CD14-positive monocyte (primary cell): ENCODE results near the gene PPP2R2C. TPM values are rescaled to one million over a fixed set of nuclear protein-coding genes. Genes with fewer than 3 reads are reported as not detected.

Source experiments
- DNase-seq, 3 donors: peaks; one replicate each; pipeline ENCODE4 v3.0.0-alpha.2; 2011 to 2022
- H2AFZ ChIP-seq: 2 replicates; pipeline ENCODE4 v1.6.0; 2012; ENCODE audit warnings: mild to moderate bottlenecking, low read depth, low read length, inconsistent platforms; ENCODE audit not compliant: insufficient read depth, poor library complexity, severe bottlenecking
- H3K27ac ChIP-seq, 2 donors: 1 replicate in 1 of 2; 2 replicates in 1 of 2; pipeline ENCODE4 v1.5.1; 2012 to 2013; ENCODE audit warnings: low read length in 2 of 2, control low read depth in 1 of 2, inconsistent platforms in 1 of 2, low read depth in 1 of 2, mild to moderate bottlenecking in 1 of 2
- H3K27me3 ChIP-seq, 2 donors: one replicate each; pipeline versions ENCODE4 v1.6.0 to v1.6.1; 2011 to 2013; ENCODE audit warnings: low read length in 2 of 2; ENCODE audit not compliant: control insufficient read depth in 2 of 2, insufficient read depth in 2 of 2
- H3K36me3 ChIP-seq, 2 donors: replicated peaks in 1 of 2; 1 replicate in 1 of 2; 2 replicates in 1 of 2; pipeline versions ENCODE4 v1.5.1 to v1.6.1; 2012 to 2013; ENCODE audit warnings: low read length in 2 of 2, control low read depth in 1 of 2, inconsistent platforms in 1 of 2, mild to moderate bottlenecking in 1 of 2; ENCODE audit not compliant: insufficient read depth in 2 of 2, control insufficient read depth in 1 of 2
- H3K4me1 ChIP-seq, 2 donors: 1 replicate in 1 of 2; 2 replicates in 1 of 2; pipeline versions ENCODE4 v1.5.1 to v1.6.1; 2012 to 2013; ENCODE audit warnings: low read length in 2 of 2, control low read depth in 1 of 2, inconsistent platforms in 1 of 2, mild to moderate bottlenecking in 1 of 2, moderate library complexity in 1 of 2; ENCODE audit not compliant: insufficient read depth in 2 of 2, control insufficient read depth in 1 of 2
- H3K4me2 ChIP-seq: replicated peaks from 2 replicates; pipeline ENCODE3; 2012; ENCODE audit warnings: low read length, moderate library complexity, mild to moderate bottlenecking; ENCODE audit not compliant: poor library complexity, severe bottlenecking; ENCODE audit errors: extremely low read depth
- H3K4me3 ChIP-seq, 3 experiments: fragments of 200-600 bp in 1 of 3; sonication (generic) in 1 of 3; replicated peaks in 1 of 3; 1 replicate in 2 of 3; 2 replicates in 1 of 3; pipeline ENCODE4 v1.5.1; 2011 to 2013; ENCODE audit warnings: low read length in 3 of 3, mild to moderate bottlenecking in 3 of 3, control low read depth in 2 of 3, low read depth in 2 of 3, inconsistent platforms in 1 of 3, moderate library complexity in 1 of 3
- H3K79me2 ChIP-seq: 2 replicates; pipeline ENCODE4 v1.6.0; 2012; ENCODE audit warnings: mild to moderate bottlenecking, control low read depth, inconsistent platforms, low read length, moderate library complexity; ENCODE audit not compliant: insufficient read depth
- H3K9ac ChIP-seq: 2 replicates; pipeline ENCODE4 v1.6.0; 2017; ENCODE audit warnings: low read length, mild to moderate bottlenecking; ENCODE audit not compliant: insufficient read depth, poor library complexity, severe bottlenecking
- H3K9me3 ChIP-seq, 2 donors: replicated peaks in 1 of 2; 1 replicate in 1 of 2; 2 replicates in 1 of 2; pipeline versions ENCODE4 v1.5.1 to v1.6.1; 2012 to 2013; ENCODE audit warnings: low read length in 2 of 2, control low read depth in 1 of 2; ENCODE audit not compliant: control insufficient read depth in 1 of 2, insufficient read depth in 1 of 2
- H4K20me1 ChIP-seq: 2 replicates; pipeline ENCODE4 v1.6.0; 2012; ENCODE audit warnings: mild to moderate bottlenecking, low read length, control low read depth, moderate library complexity; ENCODE audit not compliant: insufficient read depth
- H3K27ac Mint-ChIP-seq, 7 donors: one replicate each; pipeline ENCODE4 v1.8.0; 2020; ENCODE audit warnings: mild to moderate bottlenecking in 7 of 7, mixed read lengths in 7 of 7, moderate library complexity in 6 of 7, inconsistent platforms in 2 of 7
- H3K27me3 Mint-ChIP-seq, 3 donors: one replicate each; pipeline ENCODE4 v1.8.0; 2021 to 2022; ENCODE audit warnings: low read depth in 3 of 3, mild to moderate bottlenecking in 3 of 3, mixed read lengths in 3 of 3, moderate library complexity in 3 of 3, inconsistent platforms in 1 of 3
- H3K36me3 Mint-ChIP-seq, 2 donors: one replicate each; pipeline ENCODE4 v1.8.0; 2020; ENCODE audit warnings: mixed read lengths in 2 of 2, inconsistent platforms in 1 of 2, mild to moderate bottlenecking in 1 of 2
- H3K4me1 Mint-ChIP-seq: one replicate; pipeline ENCODE4 v1.8.0; 2020; ENCODE audit warnings: mild to moderate bottlenecking, mixed read lengths
- H3K4me3 Mint-ChIP-seq, 2 donors: one replicate each; pipeline ENCODE4 v1.8.0; 2020; ENCODE audit warnings: mild to moderate bottlenecking in 2 of 2, mixed read lengths in 2 of 2, moderate library complexity in 1 of 2
- H3K9me3 Mint-ChIP-seq, 7 donors: one replicate each; pipeline ENCODE4 v1.8.0; 2020 to 2022; ENCODE audit warnings: mixed read lengths in 7 of 7, mild to moderate bottlenecking in 6 of 7, moderate library complexity in 6 of 7, inconsistent platforms in 2 of 7
- WGBS: methylation state at CpG from one replicate; pipeline ENCODE4 v1.1.5; 2013; ENCODE audit warnings: missing lambda C conversion rate; ENCODE audit not compliant: insufficient coverage; 5-methylcytosine and 5-hydroxymethylcytosine counted together
- intact Hi-C, 2 donors: fragments of 100-400 bp; cut with micrococcal nuclease; formaldehyde crosslinking; loops; one replicate each; pipeline versions ENCODE4 v1.15.0 to v1.15.1; 2023
- polyA plus RNA-seq, 3 donors: library from polyadenylated mRNA; depleted of rRNA in 1 of 3; unstranded in 2 of 3; stranded (reverse) in 1 of 3; fragments of 300-500 nt in 2 of 3; fragments of >200 nt in 1 of 3; fragmentation: Illumina TruSeq in 2 of 3; gene quantifications; 1 replicate in 2 of 3; 2 replicates in 1 of 3; pipeline ENCODE4 v1.2.3, GENCODE V29; 2012 to 2021
- TF ChIP-seq, protein P1 (sequence below): fragments of 200-600 bp; IDR thresholded peaks from one replicate; pipeline ENCODE4 v1.8.0; 2022; ENCODE audit warnings: antibody characterized with exemption, mild to moderate bottlenecking

The PPP2R2C gene
- polyA plus RNA-seq, 3 donors: not detected

- Histone ChIP-seq H3K9me3 (peaks cover 6 to 13% of the 10 kb centered on the region in 2 donors), H3K27ac (no peak overlapping the region), H3K9ac (no peak overlapping the region), H3K27me3 (peaks cover 14 to 27% of the 10 kb centered on the region in 2 donors), H2AFZ (no peak overlapping the region), H3K4me3 (no peak overlapping the region), H3K36me3 (no peaks in the 10 kb centered on the region), H3K79me2 (no peaks in the 10 kb centered on the region), H3K4me2 (no peak overlapping the region), H4K20me1 (no peaks in the 10 kb centered on the region), H3K4me1 (no peaks in the 10 kb centered on the region)
- Mint-ChIP-seq H3K27ac (no peak overlapping the region), H3K4me1 (no peaks in the 10 kb centered on the region), H3K4me3 (no peak overlapping the region), H3K27me3 (peaks cover 38 to 41% (median 40%) of the 10 kb centered on the region in 3 donors), H3K36me3 (no peaks in the 10 kb centered on the region), H3K9me3 (peaks cover 5 to 16% (median 9%) of the 10 kb centered on the region in 7 donors)
- TF ChIP-seq, protein P1, sequence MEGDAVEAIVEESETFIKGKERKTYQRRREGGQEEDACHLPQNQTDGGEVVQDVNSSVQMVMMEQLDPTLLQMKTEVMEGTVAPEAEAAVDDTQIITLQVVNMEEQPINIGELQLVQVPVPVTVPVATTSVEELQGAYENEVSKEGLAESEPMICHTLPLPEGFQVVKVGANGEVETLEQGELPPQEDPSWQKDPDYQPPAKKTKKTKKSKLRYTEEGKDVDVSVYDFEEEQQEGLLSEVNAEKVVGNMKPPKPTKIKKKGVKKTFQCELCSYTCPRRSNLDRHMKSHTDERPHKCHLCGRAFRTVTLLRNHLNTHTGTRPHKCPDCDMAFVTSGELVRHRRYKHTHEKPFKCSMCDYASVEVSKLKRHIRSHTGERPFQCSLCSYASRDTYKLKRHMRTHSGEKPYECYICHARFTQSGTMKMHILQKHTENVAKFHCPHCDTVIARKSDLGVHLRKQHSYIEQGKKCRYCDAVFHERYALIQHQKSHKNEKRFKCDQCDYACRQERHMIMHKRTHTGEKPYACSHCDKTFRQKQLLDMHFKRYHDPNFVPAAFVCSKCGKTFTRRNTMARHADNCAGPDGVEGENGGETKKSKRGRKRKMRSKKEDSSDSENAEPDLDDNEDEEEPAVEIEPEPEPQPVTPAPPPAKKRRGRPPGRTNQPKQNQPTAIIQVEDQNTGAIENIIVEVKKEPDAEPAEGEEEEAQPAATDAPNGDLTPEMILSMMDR: no peak
- intact Hi-C loops: no loop called here
- 82% methylated on average over 1 of the region's 5 CpGs for WGBS
- no peak for DNase-seq
These were observed 166.1 kb downstream of the PPP2R2C start for GRCh38 chr4:6306299-6306698.

- no peaks in the 10 kb centered on the region for H4K20me1 ChIP-seq
- TF ChIP-seq, protein P1: no peak
- peaks cover 21 to 25% (median 22%) of the 10 kb centered on the region in 3 donors for H3K27me3 Mint-ChIP-seq
- peaks cover 5 to 13% (median 8%) of the 10 kb centered on the region in 7 donors for H3K9me3 Mint-ChIP-seq
- WGBS: 87% methylated on average over 9 of the region's 12 CpGs
- intact Hi-C loops: no loop called here
- no peak overlapping the region for H2AFZ ChIP-seq
- no peaks in the 10 kb centered on the region for H3K36me3 ChIP-seq
- no peak overlapping the region for H3K27ac Mint-ChIP-seq
- H3K4me1 Mint-ChIP-seq: no peaks in the 10 kb centered on the region
- no peak overlapping the region for H3K4me3 ChIP-seq
- no peak overlapping the region for H3K9ac ChIP-seq
- no peak for DNase-seq
- H3K36me3 Mint-ChIP-seq: no peaks in the 10 kb centered on the region
- H3K4me3 Mint-ChIP-seq: no peak overlapping the region
- H3K4me1 ChIP-seq: no peaks in the 10 kb centered on the region
- no peaks in the 10 kb centered on the region for H3K79me2 ChIP-seq
- H3K9me3 ChIP-seq: peaks cover 6 to 8% of the 10 kb centered on the region in 2 donors
- peaks cover 0 to 15% of the 10 kb centered on the region in 2 donors for H3K27me3 ChIP-seq
- H3K4me2 ChIP-seq: no peak overlapping the region
- no peak overlapping the region for H3K27ac ChIP-seq
These were observed 168.5 kb downstream of the PPP2R2C start for GRCh38 chr4:6303943-6304342.
